ENCODE data around the gene TMEM233. TPM values are rescaled to one million over a fixed set of nuclear protein-coding genes. Genes with fewer than 3 reads are reported as not detected.

The TMEM233 gene
- total RNA-seq, 1 donor from 2014 or later = not detected

DNA sequence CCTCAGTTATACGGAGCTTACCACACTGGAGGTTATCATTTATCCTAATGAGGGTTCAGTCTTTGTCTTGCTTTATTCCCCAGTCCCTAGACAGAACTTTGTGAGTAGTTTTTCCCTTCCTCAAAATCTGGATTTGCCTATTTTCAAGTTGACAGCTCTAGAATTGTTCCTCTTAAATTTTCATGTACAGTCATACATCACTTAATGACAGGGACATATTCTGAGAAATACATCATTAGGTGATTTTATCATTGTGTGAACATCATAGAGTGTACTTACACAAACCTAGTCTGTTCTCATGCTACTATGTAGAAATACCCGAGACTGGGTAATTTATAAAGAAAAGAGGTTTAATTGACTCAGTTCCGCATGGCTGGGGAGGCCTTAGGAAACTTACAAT, 77.5 kb downstream of the TMEM233 start:
- intact Hi-C loops (cut with micrococcal nuclease) = no loop called here
- Mint-ChIP-seq H3K4me1 (peaks cover 64% of the 10 kb centered on the region), H3K4me3 (peak overlapping the region; percentile 22)

DNA sequence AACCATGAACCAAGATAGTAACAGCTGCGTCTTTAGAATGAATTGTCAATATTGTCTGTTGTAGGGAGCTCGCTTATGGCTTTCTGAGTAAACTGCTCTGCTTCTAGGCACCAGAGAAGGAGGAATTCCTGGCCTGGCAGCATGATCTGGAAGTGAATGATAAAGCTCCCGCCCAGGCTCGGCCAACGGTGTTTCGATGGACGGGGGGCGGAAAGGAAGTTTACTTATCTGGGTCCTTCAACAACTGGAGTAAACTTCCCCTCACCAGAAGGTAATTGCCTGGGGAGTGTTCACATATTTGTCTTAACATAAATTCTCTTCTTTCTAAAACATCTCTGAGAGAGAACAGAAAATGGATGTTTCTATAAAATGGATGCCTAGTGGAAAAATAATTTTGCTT, 78.6 kb downstream of the TMEM233 start:
- Mint-ChIP-seq H3K9me3 (no peaks in the 10 kb centered on the region), H3K27ac (peak overlapping the region; percentile 89), H3K27me3 (no peaks in the 10 kb centered on the region), H3K36me3 (ENCODE audit: low read depth) (peaks cover 74% of the 10 kb centered on the region), H3K4me1 (peaks cover 54% of the 10 kb centered on the region), H3K4me3 (peak overlapping the region; percentile 40)
- no peak for DNase-seq
- intact Hi-C loops (cut with micrococcal nuclease) = no loop called here

More for the DNA sequence above, 77.5 kb downstream of the TMEM233 start:
- DNase-seq = no peak
- H3K36me3 Mint-ChIP-seq (ENCODE audit: low read depth) = peaks cover 62% of the 10 kb centered on the region
- peak overlapping the region; percentile 71 for H3K27ac Mint-ChIP-seq
- H3K9me3 Mint-ChIP-seq = no peaks in the 10 kb centered on the region
- H3K27me3 Mint-ChIP-seq = no peaks in the 10 kb centered on the region

DNA sequence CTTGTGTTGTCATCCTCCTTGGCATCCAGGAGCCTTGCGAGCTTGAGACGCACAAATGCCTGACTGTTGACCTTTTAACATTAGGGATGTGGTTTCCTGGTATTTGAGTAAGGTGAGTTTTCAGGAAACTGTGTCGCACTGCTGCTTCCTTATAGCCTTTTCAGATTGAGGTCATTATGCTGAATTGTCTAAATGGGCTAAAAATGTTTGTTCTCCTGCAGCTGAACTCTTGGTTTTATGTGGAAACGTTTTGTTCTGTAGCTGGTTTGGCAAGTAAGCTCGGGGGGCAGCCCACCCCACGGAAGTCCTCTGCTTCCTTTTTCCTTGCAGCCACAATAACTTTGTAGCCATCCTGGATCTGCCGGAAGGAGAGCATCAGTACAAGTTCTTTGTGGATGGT, 80.1 kb downstream of the TMEM233 start:
- no peaks in the 10 kb centered on the region for H3K27me3 Mint-ChIP-seq
- peak overlapping the region; percentile 89 for H3K27ac Mint-ChIP-seq
- H3K4me1 Mint-ChIP-seq = peaks cover 50% of the 10 kb centered on the region
- H3K4me3 Mint-ChIP-seq = peak overlapping the region; percentile 64
- DNase-seq = peak; percentile 70
- peaks cover 83% of the 10 kb centered on the region for H3K36me3 Mint-ChIP-seq (ENCODE audit: low read depth)
- H3K9me3 Mint-ChIP-seq = no peaks in the 10 kb centered on the region
- intact Hi-C loops (cut with micrococcal nuclease) = no loop called here

DNA sequence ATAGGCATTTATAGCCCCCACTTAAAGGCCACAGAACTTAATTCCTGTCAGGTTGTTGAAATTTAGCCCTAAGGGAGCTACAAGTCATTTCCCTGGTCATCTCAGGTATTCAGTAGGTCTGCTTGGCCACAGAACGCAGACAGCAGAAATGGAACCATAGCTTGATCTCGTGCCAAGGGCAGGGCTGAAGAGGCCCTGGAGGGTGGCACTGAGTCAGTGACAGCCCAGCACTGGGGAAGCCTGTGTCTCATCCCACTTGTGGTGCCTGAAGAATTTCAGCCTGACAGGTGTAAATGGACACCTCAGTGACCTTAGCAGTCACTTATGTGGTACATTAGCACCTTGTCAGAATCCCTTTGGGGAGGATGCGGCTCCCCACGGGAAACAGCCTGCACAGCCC, 81.0 kb downstream of the TMEM233 start:
- Mint-ChIP-seq H3K27ac (peak overlapping the region; percentile 89), H3K27me3 (no peaks in the 10 kb centered on the region), H3K4me1 (peaks cover 51% of the 10 kb centered on the region), H3K36me3 (ENCODE audit: low read depth) (peaks cover 89% of the 10 kb centered on the region), H3K4me3 (peak overlapping the region; percentile 64), H3K9me3 (no peaks in the 10 kb centered on the region)
- DNase-seq = no peak
- intact Hi-C loops (cut with micrococcal nuclease) = no loop called here

DNA sequence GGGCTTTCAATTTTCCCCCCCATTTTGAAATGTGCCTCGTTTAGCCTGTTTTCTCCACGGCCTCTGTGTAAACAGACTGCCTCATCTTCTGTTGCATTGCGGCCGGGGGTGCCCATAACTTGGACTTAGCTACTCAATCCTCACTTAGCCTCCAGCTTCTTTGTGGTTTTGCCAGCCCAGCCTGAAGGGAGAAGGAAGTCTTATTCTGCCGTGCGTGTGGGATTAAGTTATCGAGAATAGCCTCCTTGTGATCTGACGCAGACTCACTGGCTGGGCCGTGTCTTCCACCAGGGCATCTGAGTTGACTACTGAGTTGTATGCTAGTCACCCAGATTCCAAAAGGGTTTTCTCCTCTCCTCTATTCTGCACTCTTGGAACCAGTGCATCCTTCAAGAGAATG, 82.4 kb downstream of the TMEM233 start:
- H3K4me1 Mint-ChIP-seq = peaks cover 39% of the 10 kb centered on the region
- DNase-seq = no peak
- no peak overlapping the region for H3K27ac Mint-ChIP-seq
- no peaks in the 10 kb centered on the region for H3K27me3 Mint-ChIP-seq
- H3K9me3 Mint-ChIP-seq = no peaks in the 10 kb centered on the region
- peaks cover 90% of the 10 kb centered on the region for H3K36me3 Mint-ChIP-seq (ENCODE audit: low read depth)
- H3K4me3 Mint-ChIP-seq = no peak overlapping the region
- intact Hi-C loops (cut with micrococcal nuclease) = no loop called here

DNA sequence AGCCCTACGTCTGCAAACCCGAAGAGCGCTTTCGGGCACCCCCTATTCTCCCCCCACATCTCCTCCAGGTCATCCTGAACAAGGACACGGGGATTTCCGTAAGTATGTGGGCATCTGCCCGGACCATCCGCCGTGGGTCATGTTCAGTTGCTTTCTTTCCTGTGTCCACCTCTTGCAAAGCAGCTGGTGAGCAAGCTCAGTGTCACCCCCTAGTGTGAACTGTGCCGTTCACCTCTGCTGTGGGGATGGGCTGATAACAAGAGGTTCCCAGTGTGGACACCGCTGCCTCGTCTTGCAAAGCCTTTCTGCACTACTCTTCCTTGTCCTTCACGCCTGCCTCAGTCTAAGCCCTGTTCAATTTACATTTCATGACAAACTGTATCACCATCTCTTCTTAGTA, 83.0 kb downstream of the TMEM233 start:
- Mint-ChIP-seq H3K27ac (peak overlapping the region; percentile 21), H3K4me1 (peaks cover 34% of the 10 kb centered on the region), H3K27me3 (no peaks in the 10 kb centered on the region), H3K36me3 (ENCODE audit: low read depth) (peaks cover 88% of the 10 kb centered on the region), H3K9me3 (no peaks in the 10 kb centered on the region), H3K4me3 (no peak overlapping the region)
- no peak for DNase-seq
- intact Hi-C loops (cut with micrococcal nuclease) = no loop called here

DNA sequence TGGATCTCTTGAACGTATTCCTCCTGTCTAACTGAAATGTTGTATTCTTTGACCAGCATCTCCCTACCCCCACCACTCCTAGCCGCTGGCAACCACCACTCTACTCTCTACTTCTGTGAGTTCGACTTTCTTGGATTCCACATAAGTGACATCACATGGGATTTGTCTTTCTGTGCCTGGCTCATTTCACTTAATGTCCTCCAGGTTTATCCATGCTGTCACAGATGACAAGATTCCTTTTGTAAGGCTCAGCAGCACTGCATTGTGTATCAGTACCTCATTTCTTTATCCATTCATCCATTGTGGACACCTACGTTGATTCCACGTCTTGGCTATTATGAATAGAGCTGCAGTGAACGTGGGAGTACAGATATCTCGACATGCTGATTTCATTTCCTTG, 84.9 kb downstream of the TMEM233 start:
- H3K9me3 Mint-ChIP-seq = no peaks in the 10 kb centered on the region
- H3K36me3 Mint-ChIP-seq (ENCODE audit: low read depth) = peaks cover 77% of the 10 kb centered on the region
- H3K27me3 Mint-ChIP-seq = no peaks in the 10 kb centered on the region
- intact Hi-C loops (cut with micrococcal nuclease) = no loop called here
- no peak for DNase-seq
- no peak overlapping the region for H3K4me3 Mint-ChIP-seq
- H3K4me1 Mint-ChIP-seq = peaks cover 34% of the 10 kb centered on the region
- H3K27ac Mint-ChIP-seq = no peak overlapping the region

DNA sequence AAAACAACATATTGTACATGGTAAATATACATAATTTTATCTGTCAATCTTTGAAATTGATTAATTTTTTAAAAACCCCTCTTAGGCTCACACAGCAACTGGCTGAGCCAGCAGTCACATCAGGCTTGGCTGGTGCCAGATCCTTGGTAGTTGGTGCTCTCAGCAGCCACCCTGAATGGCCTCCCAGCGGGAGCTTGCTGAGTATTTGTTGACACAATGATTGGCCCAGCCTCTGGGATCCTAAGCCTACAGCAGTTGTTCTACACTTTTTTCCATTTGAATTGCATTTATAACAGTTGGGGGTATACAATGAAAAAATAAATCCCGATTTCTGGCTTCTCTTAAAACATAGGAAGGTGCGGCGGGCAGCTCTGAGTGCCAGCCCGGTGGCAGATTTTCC, 85.5 kb downstream of the TMEM233 start:
- Mint-ChIP-seq H3K27ac (no peak overlapping the region), H3K4me1 (peaks cover 29% of the 10 kb centered on the region), H3K27me3 (no peaks in the 10 kb centered on the region), H3K4me3 (no peak overlapping the region), H3K36me3 (ENCODE audit: low read depth) (peaks cover 75% of the 10 kb centered on the region), H3K9me3 (no peaks in the 10 kb centered on the region)
- no peak for DNase-seq
- intact Hi-C loops (cut with micrococcal nuclease) = no loop called here

DNA sequence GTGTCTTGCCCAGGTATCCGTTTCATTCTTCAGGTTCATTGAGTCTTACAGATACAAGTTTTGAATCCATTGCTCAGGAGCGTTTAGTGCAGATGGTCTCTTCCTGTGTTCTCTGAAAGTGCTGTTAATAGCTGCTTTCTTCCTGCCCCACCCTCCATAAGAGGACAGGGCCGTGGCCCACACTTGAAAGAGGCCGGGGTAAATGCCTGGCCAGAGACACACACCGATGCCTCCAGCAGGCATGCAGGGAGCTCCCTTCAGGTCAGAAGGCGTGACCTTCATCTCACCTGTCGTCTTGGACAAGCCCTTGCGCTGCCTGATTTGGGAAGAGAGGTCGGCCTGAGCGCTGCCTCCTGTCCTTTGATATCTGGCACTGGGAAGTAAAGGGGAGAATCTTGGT, 85.9 kb downstream of the TMEM233 start:
- H3K4me1 Mint-ChIP-seq = peaks cover 25% of the 10 kb centered on the region
- H3K4me3 Mint-ChIP-seq = no peak overlapping the region
- no peaks in the 10 kb centered on the region for H3K27me3 Mint-ChIP-seq
- no peaks in the 10 kb centered on the region for H3K9me3 Mint-ChIP-seq
- intact Hi-C loops (cut with micrococcal nuclease) = no loop called here
- no peak for DNase-seq
- no peak overlapping the region for H3K27ac Mint-ChIP-seq
- H3K36me3 Mint-ChIP-seq (ENCODE audit: low read depth) = peaks cover 71% of the 10 kb centered on the region

DNA sequence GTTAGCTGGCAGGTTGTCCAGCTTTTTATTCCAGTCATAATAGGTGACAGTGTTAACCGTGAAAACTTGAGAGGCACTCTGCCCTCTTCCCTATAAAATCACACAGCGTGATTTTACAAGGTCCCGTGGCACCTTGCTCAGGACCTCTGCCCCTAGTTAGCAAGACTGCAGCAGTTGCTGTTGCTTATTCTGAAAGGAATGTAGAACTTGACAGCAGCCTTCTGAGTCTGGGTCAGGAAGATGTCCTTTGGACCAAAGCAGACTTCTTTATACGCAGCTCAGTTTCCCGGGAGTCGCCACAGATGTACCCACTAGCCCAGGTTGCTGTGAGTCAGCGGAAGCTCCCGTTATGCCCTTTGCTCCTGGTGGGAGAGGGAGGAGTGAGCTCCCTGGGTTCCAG, 87.5 kb downstream of the TMEM233 start:
- Mint-ChIP-seq H3K27ac (no peak overlapping the region), H3K4me3 (no peak overlapping the region), H3K27me3 (no peaks in the 10 kb centered on the region), H3K4me1 (peaks cover 17% of the 10 kb centered on the region), H3K9me3 (no peaks in the 10 kb centered on the region), H3K36me3 (ENCODE audit: low read depth) (peaks cover 64% of the 10 kb centered on the region)
- DNase-seq = no peak
- intact Hi-C loops (cut with micrococcal nuclease) = loop anchor here (10.0 kb wide), 1 partner anchor 224 kb away; no protein-coding TSS in a partner anchor

DNA sequence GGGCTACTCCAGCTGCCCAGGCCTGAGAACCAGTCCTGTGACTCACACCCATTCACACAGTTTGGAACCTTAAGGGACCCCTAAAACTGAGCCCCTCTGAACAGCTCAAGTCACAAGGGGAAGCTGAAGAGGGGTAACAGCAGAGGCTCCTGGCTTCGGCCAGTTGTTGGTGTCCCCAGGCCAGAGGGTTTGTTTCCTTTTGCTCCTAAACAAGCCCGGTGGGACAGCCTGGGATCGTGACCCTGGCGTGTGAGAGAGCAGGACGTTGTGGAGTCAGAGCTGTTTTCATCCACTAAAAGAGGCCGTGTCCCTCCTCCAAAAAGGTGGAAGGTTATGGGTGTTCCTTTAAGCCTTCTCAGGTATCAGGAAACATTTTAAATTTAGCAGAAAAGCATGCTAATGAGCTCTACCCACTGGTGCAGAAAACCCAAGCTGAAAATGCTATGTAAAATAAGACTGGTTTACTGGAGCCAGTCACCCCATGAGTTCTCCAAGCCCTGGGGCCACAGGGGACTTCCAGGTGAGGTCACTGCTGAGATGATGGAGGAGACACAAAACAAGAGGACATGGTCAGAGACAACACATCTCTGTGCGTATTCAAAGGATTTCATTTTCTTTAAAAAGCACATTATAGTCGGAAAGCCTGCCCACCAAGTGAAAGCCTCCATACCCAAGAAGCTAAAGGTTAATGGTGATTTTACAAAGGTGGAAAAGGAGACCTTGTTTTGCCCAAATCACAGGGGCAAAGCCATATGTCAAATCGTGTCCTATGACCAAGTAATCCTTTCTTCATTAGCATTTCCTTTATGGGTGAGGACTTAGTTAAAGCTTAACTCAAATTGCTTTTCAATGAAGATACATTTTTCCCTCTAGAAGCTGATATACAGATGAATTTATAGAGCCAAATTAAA, 88.4 kb downstream of the TMEM233 start:
- DNase-seq = peak; percentile 66
- peak overlapping the region; percentile 87 for H3K27ac Mint-ChIP-seq
- no peaks in the 10 kb centered on the region for H3K9me3 Mint-ChIP-seq
- H3K27me3 Mint-ChIP-seq = no peaks in the 10 kb centered on the region
- intact Hi-C loops (cut with micrococcal nuclease) = loop anchor here (10.0 kb wide), 1 partner anchor 223 kb away; no protein-coding TSS in a partner anchor
- H3K4me3 Mint-ChIP-seq = peak overlapping the region; percentile 22
- peaks cover 17% of the 10 kb centered on the region for H3K4me1 Mint-ChIP-seq
- peaks cover 60% of the 10 kb centered on the region for H3K36me3 Mint-ChIP-seq (ENCODE audit: low read depth)

DNA sequence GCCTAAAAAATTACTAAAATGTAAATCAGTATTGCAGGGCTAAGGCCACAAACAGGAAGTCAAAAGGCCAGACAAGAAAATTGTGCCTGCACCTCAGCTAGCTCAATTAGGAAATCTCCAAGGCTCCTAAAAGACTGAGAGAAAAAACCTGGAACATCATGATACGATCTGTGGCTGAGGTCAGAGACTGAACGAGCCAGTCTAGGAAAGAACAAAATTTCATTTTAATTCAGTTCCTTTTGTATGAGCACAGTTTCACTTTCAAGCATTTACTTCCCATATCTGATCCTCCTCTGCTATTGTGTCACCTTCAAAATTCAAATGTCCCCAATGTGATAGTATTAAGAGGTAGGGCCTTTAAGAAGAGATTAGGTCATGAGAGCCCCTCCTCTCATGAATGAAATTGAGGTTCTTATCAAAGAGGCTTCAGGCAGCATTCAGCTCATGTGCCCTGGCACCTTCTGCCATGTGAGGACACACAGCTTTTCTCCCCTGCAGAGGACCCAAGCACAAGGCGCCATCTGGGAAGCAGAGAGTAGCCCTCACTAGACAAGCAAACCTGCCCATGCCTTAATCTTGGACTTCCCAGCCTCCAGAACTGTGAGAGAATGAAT, 89.2 kb downstream of the TMEM233 start:
- peaks cover 60% of the 10 kb centered on the region for H3K36me3 Mint-ChIP-seq (ENCODE audit: low read depth)
- no peak for DNase-seq

DNA sequence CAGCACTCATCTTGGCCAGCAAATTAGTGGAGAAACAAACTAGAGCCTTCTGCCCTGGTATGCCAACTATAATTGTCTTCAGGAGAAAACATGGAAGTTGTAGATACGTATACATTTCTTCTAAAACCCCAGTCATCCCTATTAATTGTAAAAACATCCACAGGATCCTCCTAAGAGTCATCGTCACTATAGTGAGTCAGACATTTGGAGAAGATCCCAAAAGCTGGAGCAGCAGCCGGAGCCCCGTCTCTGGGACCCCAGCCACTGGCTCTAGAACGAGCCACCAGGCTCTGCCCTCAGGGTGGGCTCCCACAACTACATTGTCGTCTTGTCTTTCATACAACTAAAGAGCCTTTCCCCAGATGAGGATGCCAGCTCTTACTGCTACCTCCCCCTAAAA, 89.8 kb downstream of the TMEM233 start:
- peak overlapping the region; percentile 52 for H3K27ac Mint-ChIP-seq
- peaks cover 17% of the 10 kb centered on the region for H3K4me1 Mint-ChIP-seq
- no peak overlapping the region for H3K4me3 Mint-ChIP-seq
- H3K9me3 Mint-ChIP-seq = no peaks in the 10 kb centered on the region
- H3K27me3 Mint-ChIP-seq = no peaks in the 10 kb centered on the region
- peaks cover 56% of the 10 kb centered on the region for H3K36me3 Mint-ChIP-seq (ENCODE audit: low read depth)
- no peak for DNase-seq
- intact Hi-C loops (cut with micrococcal nuclease) = loop anchor here (10.0 kb wide), 1 partner anchor 221 kb away; no protein-coding TSS in a partner anchor

More for the DNA sequence above, 89.2 kb downstream of the TMEM233 start:
- Mint-ChIP-seq H3K9me3 (no peaks in the 10 kb centered on the region), H3K4me1 (peaks cover 17% of the 10 kb centered on the region), H3K4me3 (no peak overlapping the region), H3K27me3 (no peaks in the 10 kb centered on the region), H3K27ac (peak overlapping the region; percentile 87)
- intact Hi-C loops (cut with micrococcal nuclease) = loop anchor here (10.0 kb wide), 1 partner anchor 222 kb away; no protein-coding TSS in a partner anchor

DNA sequence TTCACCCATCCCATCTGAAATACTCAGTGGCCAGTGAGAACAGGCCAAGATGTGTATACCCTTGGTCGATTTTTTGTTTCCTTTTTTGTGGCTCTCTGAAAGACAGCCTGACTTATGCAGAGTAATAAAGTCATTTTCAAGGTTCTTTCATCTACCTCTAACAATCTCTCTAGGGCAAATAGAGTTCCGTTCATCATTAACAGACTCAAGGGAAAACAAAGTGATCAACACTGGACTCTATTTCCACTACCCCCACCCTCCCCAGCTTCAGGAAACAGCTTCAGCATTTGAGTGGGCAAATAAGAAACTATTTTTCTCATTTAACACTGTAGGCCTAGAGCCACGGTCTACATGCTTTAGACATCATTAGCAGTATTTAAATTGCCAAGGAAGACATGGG, 90.2 kb downstream of the TMEM233 start:
- no peak for DNase-seq
- Mint-ChIP-seq H3K27me3 (no peaks in the 10 kb centered on the region), H3K9me3 (no peaks in the 10 kb centered on the region), H3K36me3 (ENCODE audit: low read depth) (peaks cover 52% of the 10 kb centered on the region), H3K4me3 (no peak overlapping the region), H3K4me1 (peaks cover 17% of the 10 kb centered on the region), H3K27ac (peak overlapping the region; percentile 52)
- intact Hi-C loops (cut with micrococcal nuclease) = loop anchor here (10.0 kb wide), 1 partner anchor 221 kb away; no protein-coding TSS in a partner anchor
